ENCODE data around the gene CNTNAP2. TPM values are rescaled to one million over a fixed set of nuclear protein-coding genes. Genes with fewer than 3 reads are reported as not detected.

CNTNAP2 gene
- total and polyA plus RNA-seq, 2 of the 4 experiments (the other 2 are of a cell fraction), result not detected

- Histone ChIP-seq H3K4ac (ENCODE audit: low read depth, low read length) (no peak overlapping the region), H3K79me1 (ENCODE audit: low read depth in 1 of 2, low read length in 2 of 2) (no peaks in the 10 kb centered on the region), H2AK5ac (ENCODE audit: low read depth, low read length) (no peak overlapping the region), H3K36me3 (ENCODE audit: control insufficient read depth, insufficient read depth, low read length) (no peaks in the 10 kb centered on the region), H4K8ac (ENCODE audit: low read depth in 2 of 2, low read length in 2 of 2) (no peak overlapping the region), H2BK20ac (ENCODE audit: low read depth, low read length) (no peak overlapping the region), H3K9me3 (ENCODE audit: control insufficient read depth, insufficient read depth, low read length) (peaks cover 24% of the 10 kb centered on the region), H2AFZ (replicated peaks; ENCODE audit: low read length, poor library complexity) (no peak overlapping the region), H2BK120ac (ENCODE audit: low read depth, low read length) (no peak overlapping the region), H2BK15ac (ENCODE audit: low read depth, low read length) (no peak overlapping the region), H4K20me1 (ENCODE audit: insufficient read depth, low read length) (no peaks in the 10 kb centered on the region), H3K9ac (ENCODE audit: low read depth, low read length) (no peak overlapping the region), H4K5ac (ENCODE audit: low read depth, low read length) (no peak overlapping the region), H3K18ac (ENCODE audit: low read depth, low read length) (no peak overlapping the region), H2BK5ac (ENCODE audit: low read depth, low read length, poor library complexity, severe bottlenecking) (no peak overlapping the region), H3K27me3 (ENCODE audit: control insufficient read depth, insufficient read depth, low read length) (no peaks in the 10 kb centered on the region), H3K14ac (replicated peaks; ENCODE audit: low read depth, low read length) (no peak overlapping the region), H2AK9ac (replicated peaks; ENCODE audit: low read depth, low read length, poor library complexity) (no peak overlapping the region), H3K9me1 (ENCODE audit: insufficient read depth, low read length) (no peaks in the 10 kb centered on the region), H3K27ac (ENCODE audit: insufficient read depth, low read length) (no peak overlapping the region), H3K23ac (ENCODE audit: low read depth, low read length) (no peak overlapping the region), H3K4me1 (ENCODE audit: control insufficient read depth, insufficient read depth, low read length) (no peaks in the 10 kb centered on the region), H3K4me3 (ENCODE audit: insufficient read depth, low read depth, low read length) (no peak overlapping the region), H3K4me2 (ENCODE audit: low read depth, low read length) (no peak overlapping the region), H3K56ac (ENCODE audit: extremely low read depth, insufficient read depth, low read length) (no peak overlapping the region), H4K91ac (ENCODE audit: insufficient read depth, low read depth, low read length) (no peak overlapping the region)
- no CpG with 5 or more reads among the region's 7 CpGs for WGBS, 2 experiments (ENCODE audit: extremely low coverage in 2 of 2, insufficient read length in 1 of 2)
- no TSS peak for BruUV-seq (replicated peaks)
- ChIA-PET CTCF (no interaction called here), POLR2A (ENCODE audit: unreplicated experiment) (no interaction called here)
- in situ Hi-C loops (cut with MboI; ENCODE audit: low sequenced_read_pairs) (no loop called here), intact Hi-C loops (cut with micrococcal nuclease) (no loop called here), dilution Hi-C loops (cut with HindIII; ENCODE audit: low sequenced_read_pairs, unreplicated experiment) (no loop called here)
- TF ChIP-seq CHD1 (IDR thresholded peaks at IDR 0.05; ENCODE audit: low read depth, low read length) (no peak), ELK1 (IDR thresholded peaks at IDR 0.05; ENCODE audit: borderline replicate concordance, low read depth, low read length) (no peak), RAD21 (IDR thresholded peaks at IDR 0.05; ENCODE audit: low read length) (no peak), BHLHE40 (IDR thresholded peaks at IDR 0.05; ENCODE audit: low read depth, low read length) (no peak), MXI1 (IDR thresholded peaks at IDR 0.05; ENCODE audit: borderline replicate concordance, low read depth, low read length) (no peak), RFX5 (IDR thresholded peaks at IDR 0.05; ENCODE audit: low read depth, low read length) (no peak), FOS (IDR thresholded peaks at IDR 0.05; ENCODE audit: low read depth, low read length) (no peak), SMC3 (IDR thresholded peaks at IDR 0.05; ENCODE audit: low read depth, low read length) (no peak), CTCF (conservative IDR thresholded peaks at IDR 0.05; ENCODE audit: low read depth, low read length) (no peak), MAFK (IDR thresholded peaks at IDR 0.05; ENCODE audit: low read depth, low read length) (no peak), RCOR1 (IDR thresholded peaks at IDR 0.05; ENCODE audit: insufficient replicate concordance, low read length) (no peak), CEBPB (IDR thresholded peaks at IDR 0.05; ENCODE audit: low read depth, low read length) (no peak), POLR2A (IDR thresholded peaks at IDR 0.05; ENCODE audit: low read depth, low read length) (no peak), USF2 (IDR thresholded peaks at IDR 0.05; ENCODE audit: low read depth, low read length) (no peak), MAZ (IDR thresholded peaks at IDR 0.05; ENCODE audit: borderline replicate concordance, low read depth, low read length) (no peak), NFE2L2 (IDR thresholded peaks at IDR 0.05; ENCODE audit: low read depth, low read length) (no peak)
- no peak for ATAC-seq (ENCODE audit: low read depth)
- DNase-seq, result no peak
These were observed 2320.0 kb downstream of the CNTNAP2 start for GRCh38 chr7:148436571-148436970.
